ENCODE measurements around the gene TIMELESS. TPM values are rescaled to one million over a fixed set of nuclear protein-coding genes. Genes with fewer than 3 reads are reported as not detected.

TIMELESS gene
- total and polyA plus RNA-seq, 2 experiments from 2014 or later = 28.7 to 54.8 TPM

DNA sequence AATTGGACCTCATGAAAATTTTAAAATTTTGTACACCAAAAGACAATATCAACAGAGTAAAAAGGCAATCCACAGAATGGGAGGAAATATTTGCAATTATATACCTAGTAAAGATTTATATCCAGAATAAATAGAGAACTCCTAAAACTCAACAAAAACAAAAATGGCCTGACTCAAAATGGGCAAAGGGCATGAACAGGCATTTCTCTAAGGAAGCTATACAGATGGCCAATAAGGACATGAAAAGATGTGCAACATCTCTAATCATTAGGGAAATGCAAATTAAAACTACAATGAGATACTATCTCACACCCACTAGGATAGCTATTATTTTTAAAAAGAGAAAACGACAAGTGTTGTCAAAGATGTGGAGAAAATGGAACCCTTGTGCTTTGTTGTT lies 75.7 kb downstream of the TIMELESS start:
- no peak overlapping the region for H3K4me2 ChIP-seq
- H3K27ac ChIP-seq (ENCODE audit: low read depth) = no peak overlapping the region
- Mint-ChIP-seq H3K9me3 (peaks cover 16% of the 10 kb centered on the region; the same call in 2 of the 3 replicates), H3K27ac (no peak overlapping the region), H3K36me3 (ENCODE audit: low read depth) (no peaks in the 10 kb centered on the region), H3K27me3 (ENCODE audit: insufficient read depth, low read depth, poor library complexity) (peaks cover 8% of the 10 kb centered on the region), H3K4me1 (peaks cover 11% of the 10 kb centered on the region; the same call in 2 of the 3 replicates), H3K4me3 (no peak overlapping the region)
- no peaks in the 10 kb centered on the region for H3K36me3 ChIP-seq (ENCODE audit: insufficient read depth)
- no peaks in the 10 kb centered on the region for H3K27me3 ChIP-seq (ENCODE audit: insufficient read depth)
- no peaks in the 10 kb centered on the region for H4K20me1 ChIP-seq (replicated peaks; ENCODE audit: insufficient read depth)
- DNase-seq (ENCODE audit: low spot score) (no peak), ATAC-seq (no peak)
- H3K9me2 ChIP-seq (ENCODE audit: insufficient read depth) = no peaks in the 10 kb centered on the region
- H3K4me3 ChIP-seq = no peak overlapping the region
- TF ChIP-seq CREB1 (CRISPR knock-in tag; IDR thresholded peaks at IDR 0.05; ENCODE audit: low read depth) (no peak), ZNF331 (CRISPR knock-in tag; IDR thresholded peaks at IDR 0.05; ENCODE audit: low read depth) (no peak), EZH2phosphoT487 (IDR thresholded peaks at IDR 0.05; ENCODE audit: unreplicated experiment) (no peak), STAT1 (IDR thresholded peaks at IDR 0.05; ENCODE audit: unreplicated experiment) (no peak)
- TF ChIP-seq, protein P1, sequence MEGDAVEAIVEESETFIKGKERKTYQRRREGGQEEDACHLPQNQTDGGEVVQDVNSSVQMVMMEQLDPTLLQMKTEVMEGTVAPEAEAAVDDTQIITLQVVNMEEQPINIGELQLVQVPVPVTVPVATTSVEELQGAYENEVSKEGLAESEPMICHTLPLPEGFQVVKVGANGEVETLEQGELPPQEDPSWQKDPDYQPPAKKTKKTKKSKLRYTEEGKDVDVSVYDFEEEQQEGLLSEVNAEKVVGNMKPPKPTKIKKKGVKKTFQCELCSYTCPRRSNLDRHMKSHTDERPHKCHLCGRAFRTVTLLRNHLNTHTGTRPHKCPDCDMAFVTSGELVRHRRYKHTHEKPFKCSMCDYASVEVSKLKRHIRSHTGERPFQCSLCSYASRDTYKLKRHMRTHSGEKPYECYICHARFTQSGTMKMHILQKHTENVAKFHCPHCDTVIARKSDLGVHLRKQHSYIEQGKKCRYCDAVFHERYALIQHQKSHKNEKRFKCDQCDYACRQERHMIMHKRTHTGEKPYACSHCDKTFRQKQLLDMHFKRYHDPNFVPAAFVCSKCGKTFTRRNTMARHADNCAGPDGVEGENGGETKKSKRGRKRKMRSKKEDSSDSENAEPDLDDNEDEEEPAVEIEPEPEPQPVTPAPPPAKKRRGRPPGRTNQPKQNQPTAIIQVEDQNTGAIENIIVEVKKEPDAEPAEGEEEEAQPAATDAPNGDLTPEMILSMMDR (conservative IDR thresholded peaks at IDR 0.05; ENCODE audit: low read depth in 2 of 2) = no peak
- peaks cover 6% of the 10 kb centered on the region; the same call in 1 of the 2 replicates for H3K4me1 ChIP-seq (ENCODE audit: insufficient read depth)
- no peaks in the 10 kb centered on the region for H3F3A ChIP-seq (replicated peaks; ENCODE audit: low read depth)
- H3K79me2 ChIP-seq (replicated peaks; ENCODE audit: insufficient read depth) = no peaks in the 10 kb centered on the region
- no peak overlapping the region for H2AFZ ChIP-seq

DNA sequence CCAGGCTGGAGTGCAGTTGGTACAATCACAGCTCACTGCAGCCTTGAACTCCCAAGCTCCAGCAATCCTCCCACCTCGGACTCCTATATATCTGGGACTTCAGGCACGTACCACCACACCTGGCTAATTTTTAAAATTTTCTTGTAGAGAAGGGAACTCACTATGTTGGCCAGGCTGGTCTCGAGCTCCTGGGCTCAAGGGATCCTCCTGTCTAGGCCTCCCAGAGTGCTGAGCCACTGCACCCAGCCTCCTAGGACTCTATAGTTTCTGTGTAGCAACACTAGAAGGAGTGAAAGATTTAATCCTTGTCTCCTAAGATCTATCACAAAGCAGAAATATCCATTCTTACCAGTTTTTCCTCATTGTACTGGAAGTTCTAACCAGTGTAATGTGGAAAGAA lies 82.3 kb downstream of the TIMELESS start:
- no peaks in the 10 kb centered on the region for H3K4me1 Mint-ChIP-seq
- Histone ChIP-seq H3K9me2 (ENCODE audit: insufficient read depth) (no peaks in the 10 kb centered on the region), H3K4me3 (no peak overlapping the region), H3F3A (replicated peaks; ENCODE audit: low read depth) (no peaks in the 10 kb centered on the region), H3K79me2 (replicated peaks; ENCODE audit: insufficient read depth) (no peaks in the 10 kb centered on the region), H2AFZ (no peak overlapping the region), H3K27me3 (ENCODE audit: insufficient read depth) (no peaks in the 10 kb centered on the region), H4K20me1 (replicated peaks; ENCODE audit: insufficient read depth) (no peaks in the 10 kb centered on the region), H3K4me1 (ENCODE audit: insufficient read depth) (no peaks in the 10 kb centered on the region), H3K4me2 (no peak overlapping the region), H3K36me3 (ENCODE audit: insufficient read depth) (no peaks in the 10 kb centered on the region), H3K27ac (ENCODE audit: low read depth) (no peak overlapping the region)
- no peak overlapping the region for H3K27ac Mint-ChIP-seq
- peaks cover 5% of the 10 kb centered on the region for H3K27me3 Mint-ChIP-seq (ENCODE audit: insufficient read depth, low read depth, poor library complexity)
- H3K36me3 Mint-ChIP-seq (ENCODE audit: low read depth) = no peaks in the 10 kb centered on the region
- peaks cover 4% of the 10 kb centered on the region; the same call in 1 of the 3 replicates for H3K9me3 Mint-ChIP-seq
- no peak for DNase-seq (ENCODE audit: low spot score)
- ATAC-seq = no peak
- H3K4me3 Mint-ChIP-seq = no peak overlapping the region
- TF ChIP-seq, protein P2, sequence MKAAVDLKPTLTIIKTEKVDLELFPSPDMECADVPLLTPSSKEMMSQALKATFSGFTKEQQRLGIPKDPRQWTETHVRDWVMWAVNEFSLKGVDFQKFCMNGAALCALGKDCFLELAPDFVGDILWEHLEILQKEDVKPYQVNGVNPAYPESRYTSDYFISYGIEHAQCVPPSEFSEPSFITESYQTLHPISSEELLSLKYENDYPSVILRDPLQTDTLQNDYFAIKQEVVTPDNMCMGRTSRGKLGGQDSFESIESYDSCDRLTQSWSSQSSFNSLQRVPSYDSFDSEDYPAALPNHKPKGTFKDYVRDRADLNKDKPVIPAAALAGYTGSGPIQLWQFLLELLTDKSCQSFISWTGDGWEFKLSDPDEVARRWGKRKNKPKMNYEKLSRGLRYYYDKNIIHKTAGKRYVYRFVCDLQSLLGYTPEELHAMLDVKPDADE (IDR thresholded peaks at IDR 0.05) = no peak
- TF ChIP-seq, protein P1 (conservative IDR thresholded peaks at IDR 0.05; ENCODE audit: low read depth in 2 of 2) = no peak
- TF ChIP-seq, protein P3, sequence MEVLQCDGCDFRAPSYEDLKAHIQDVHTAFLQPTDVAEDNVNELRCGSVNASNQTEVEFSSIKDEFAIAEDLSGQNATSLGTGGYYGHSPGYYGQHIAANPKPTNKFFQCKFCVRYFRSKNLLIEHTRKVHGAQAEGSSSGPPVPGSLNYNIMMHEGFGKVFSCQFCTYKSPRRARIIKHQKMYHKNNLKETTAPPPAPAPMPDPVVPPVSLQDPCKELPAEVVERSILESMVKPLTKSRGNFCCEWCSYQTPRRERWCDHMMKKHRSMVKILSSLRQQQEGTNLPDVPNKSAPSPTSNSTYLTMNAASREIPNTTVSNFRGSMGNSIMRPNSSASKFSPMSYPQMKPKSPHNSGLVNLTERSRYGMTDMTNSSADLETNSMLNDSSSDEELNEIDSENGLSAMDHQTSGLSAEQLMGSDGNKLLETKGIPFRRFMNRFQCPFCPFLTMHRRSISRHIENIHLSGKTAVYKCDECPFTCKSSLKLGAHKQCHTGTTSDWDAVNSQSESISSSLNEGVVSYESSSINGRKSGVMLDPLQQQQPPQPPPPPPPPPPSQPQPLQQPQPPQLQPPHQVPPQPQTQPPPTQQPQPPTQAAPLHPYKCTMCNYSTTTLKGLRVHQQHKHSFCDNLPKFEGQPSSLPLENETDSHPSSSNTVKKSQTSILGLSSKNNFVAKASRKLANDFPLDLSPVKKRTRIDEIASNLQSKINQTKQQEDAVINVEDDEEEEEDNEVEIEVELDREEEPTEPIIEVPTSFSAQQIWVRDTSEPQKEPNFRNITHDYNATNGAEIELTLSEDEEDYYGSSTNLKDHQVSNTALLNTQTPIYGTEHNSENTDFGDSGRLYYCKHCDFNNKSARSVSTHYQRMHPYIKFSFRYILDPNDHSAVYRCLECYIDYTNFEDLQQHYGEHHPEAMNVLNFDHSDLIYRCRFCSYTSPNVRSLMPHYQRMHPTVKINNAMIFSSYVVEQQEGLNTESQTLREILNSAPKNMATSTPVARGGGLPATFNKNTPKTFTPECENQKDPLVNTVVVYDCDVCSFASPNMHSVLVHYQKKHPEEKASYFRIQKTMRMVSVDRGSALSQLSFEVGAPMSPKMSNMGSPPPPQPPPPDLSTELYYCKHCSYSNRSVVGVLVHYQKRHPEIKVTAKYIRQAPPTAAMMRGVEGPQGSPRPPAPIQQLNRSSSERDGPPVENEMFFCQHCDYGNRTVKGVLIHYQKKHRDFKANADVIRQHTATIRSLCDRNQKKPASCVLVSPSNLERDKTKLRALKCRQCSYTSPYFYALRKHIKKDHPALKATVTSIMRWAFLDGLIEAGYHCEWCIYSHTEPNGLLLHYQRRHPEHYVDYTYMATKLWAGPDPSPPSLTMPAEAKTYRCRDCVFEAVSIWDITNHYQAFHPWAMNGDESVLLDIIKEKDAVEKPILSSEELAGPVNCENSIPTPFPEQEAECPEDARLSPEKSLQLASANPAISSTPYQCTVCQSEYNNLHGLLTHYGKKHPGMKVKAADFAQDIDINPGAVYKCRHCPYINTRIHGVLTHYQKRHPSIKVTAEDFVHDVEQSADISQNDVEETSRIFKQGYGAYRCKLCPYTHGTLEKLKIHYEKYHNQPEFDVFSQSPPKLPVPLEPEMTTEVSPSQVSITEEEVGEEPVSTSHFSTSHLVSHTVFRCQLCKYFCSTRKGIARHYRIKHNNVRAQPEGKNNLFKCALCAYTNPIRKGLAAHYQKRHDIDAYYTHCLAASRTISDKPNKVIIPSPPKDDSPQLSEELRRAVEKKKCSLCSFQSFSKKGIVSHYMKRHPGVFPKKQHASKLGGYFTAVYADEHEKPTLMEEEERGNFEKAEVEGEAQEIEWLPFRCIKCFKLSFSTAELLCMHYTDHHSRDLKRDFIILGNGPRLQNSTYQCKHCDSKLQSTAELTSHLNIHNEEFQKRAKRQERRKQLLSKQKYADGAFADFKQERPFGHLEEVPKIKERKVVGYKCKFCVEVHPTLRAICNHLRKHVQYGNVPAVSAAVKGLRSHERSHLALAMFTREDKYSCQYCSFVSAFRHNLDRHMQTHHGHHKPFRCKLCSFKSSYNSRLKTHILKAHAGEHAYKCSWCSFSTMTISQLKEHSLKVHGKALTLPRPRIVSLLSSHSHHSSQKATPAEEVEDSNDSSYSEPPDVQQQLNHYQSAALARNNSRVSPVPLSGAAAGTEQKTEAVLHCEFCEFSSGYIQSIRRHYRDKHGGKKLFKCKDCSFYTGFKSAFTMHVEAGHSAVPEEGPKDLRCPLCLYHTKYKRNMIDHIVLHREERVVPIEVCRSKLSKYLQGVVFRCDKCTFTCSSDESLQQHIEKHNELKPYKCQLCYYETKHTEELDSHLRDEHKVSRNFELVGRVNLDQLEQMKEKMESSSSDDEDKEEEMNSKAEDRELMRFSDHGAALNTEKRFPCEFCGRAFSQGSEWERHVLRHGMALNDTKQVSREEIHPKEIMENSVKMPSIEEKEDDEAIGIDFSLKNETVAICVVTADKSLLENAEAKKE (CRISPR knock-in tag; IDR thresholded peaks at IDR 0.05) = no peak
- TF ChIP-seq STAT1 (IDR thresholded peaks at IDR 0.05; ENCODE audit: unreplicated experiment) (no peak), EZH2 (IDR thresholded peaks at IDR 0.05; ENCODE audit: low read depth, unreplicated experiment) (no peak), JUNB (IDR thresholded peaks at IDR 0.05; ENCODE audit: unreplicated experiment) (no peak), ZNF331 (CRISPR knock-in tag; IDR thresholded peaks at IDR 0.05; ENCODE audit: low read depth) (no peak), ZNF114 (CRISPR knock-in tag; IDR thresholded peaks at IDR 0.05) (no peak), NANOG (IDR thresholded peaks at IDR 0.05; ENCODE audit: borderline replicate concordance) (no peak)

All from GM23338 (cell line).